Fibroblast of lung (primary cell): ENCODE measurements around the gene CASR. TPM values are rescaled to one million over a fixed set of nuclear protein-coding genes. Genes with fewer than 3 reads are reported as not detected.

Source experiments
- DNase-seq, 2 donors: peaks; one replicate each; pipeline versions ENCODE4 v3.0.0 to v3.0.0-alpha.2; 2010; ENCODE audit warnings: low read depth in 2 of 2
- H2AFZ ChIP-seq: 2 replicates; pipeline ENCODE4 v1.5.1; 2012; ENCODE audit warnings: low read length, control low read depth, inconsistent platforms
- H3K27ac ChIP-seq: 2 replicates; pipeline ENCODE4 v1.5.1; 2011; ENCODE audit warnings: low read length, control low read depth; ENCODE audit not compliant: insufficient read depth
- H3K27me3 ChIP-seq: 2 replicates; pipeline ENCODE4 v1.5.1; 2011; ENCODE audit warnings: mild to moderate bottlenecking, low read length; ENCODE audit not compliant: control insufficient read depth, insufficient read depth
- H3K36me3 ChIP-seq: 2 replicates; pipeline ENCODE4 v1.5.1; 2011; ENCODE audit warnings: low read length; ENCODE audit not compliant: control insufficient read depth, insufficient read depth
- H3K4me1 ChIP-seq: 2 replicates; pipeline ENCODE4 v1.5.1; 2011; ENCODE audit warnings: low read length; ENCODE audit not compliant: control insufficient read depth, insufficient read depth; ENCODE audit errors: extremely low read depth
- H3K4me2 ChIP-seq: 2 replicates; pipeline ENCODE4 v1.5.1; 2011; ENCODE audit warnings: low read length, control low read depth; ENCODE audit not compliant: insufficient read depth; ENCODE audit errors: extremely low read depth
- H3K4me3 ChIP-seq, 4 experiments: fragments of 200-600 bp in 1 of 4; sonication (generic) in 1 of 4; replicated peaks in 1 of 4; 2 replicates each; pipeline ENCODE4 v1.5.1; 2011 to 2016; ENCODE audit warnings: low read length in 4 of 4, low read depth in 3 of 4, mild to moderate bottlenecking in 3 of 4, control low read depth in 2 of 4, inconsistent platforms in 1 of 4, mixed read lengths in 1 of 4; ENCODE audit not compliant: insufficient read depth in 1 of 4; ENCODE audit errors: control extremely low read depth in 1 of 4
- H3K79me2 ChIP-seq: 2 replicates; pipeline ENCODE4 v1.5.1; 2012; ENCODE audit warnings: mild to moderate bottlenecking, low read length, inconsistent platforms; ENCODE audit not compliant: control insufficient read depth, insufficient read depth
- H3K9ac ChIP-seq: 2 replicates; pipeline ENCODE4 v1.5.1; 2011; ENCODE audit warnings: mild to moderate bottlenecking, low read length, control low read depth; ENCODE audit not compliant: insufficient read depth
- H3K9me3 ChIP-seq: 2 replicates; pipeline ENCODE4 v1.5.1; 2012; ENCODE audit warnings: low read depth, low read length; ENCODE audit not compliant: control insufficient read depth, insufficient read depth
- H4K20me1 ChIP-seq: 2 replicates; pipeline ENCODE4 v1.5.1; 2011; ENCODE audit warnings: low read length; ENCODE audit not compliant: control insufficient read depth, insufficient read depth; ENCODE audit errors: extremely low read depth
- EZH2 ChIP-seq: IDR thresholded peaks from 2 replicates; pipeline ENCODE4 v1.5.1; 2012; ENCODE audit warnings: low read length, control low read depth, mild to moderate bottlenecking; ENCODE audit errors: missing control alignments
- polyA plus RNA-seq, 2 donors: library from polyadenylated mRNA; depleted of rRNA in 1 of 2; stranded (reverse) in 1 of 2; unstranded in 1 of 2; fragments of >200 nt; gene quantifications; 2 replicates each; pipeline ENCODE4 v1.2.1, GENCODE V29; 2011 to 2012; ENCODE audit warnings: missing spikeins in 1 of 2
- total RNA-seq: library from RNA; depleted of rRNA; stranded (reverse); fragments of >200 nt; gene quantifications from 2 replicates; pipeline ENCODE4 v1.2.1, GENCODE V29; 2014
- TF ChIP-seq, protein P1 (sequence below), 2 donors: IDR thresholded peaks in 1 of 2; conservative IDR thresholded peaks in 1 of 2; 1 replicate in 1 of 2; 2 replicates in 1 of 2; pipeline ENCODE4 v1.5.1; 2011 to 2012; ENCODE audit warnings: low read length in 2 of 2, control low read depth in 1 of 2, inconsistent platforms in 1 of 2, low read depth in 1 of 2, mild to moderate bottlenecking in 1 of 2

The CASR gene
- total and polyA plus RNA-seq, 2 donors (not counting 1 experiment from before 2014, with no cell fraction given), result under 0.01 TPM; not detected in 1

DNA sequence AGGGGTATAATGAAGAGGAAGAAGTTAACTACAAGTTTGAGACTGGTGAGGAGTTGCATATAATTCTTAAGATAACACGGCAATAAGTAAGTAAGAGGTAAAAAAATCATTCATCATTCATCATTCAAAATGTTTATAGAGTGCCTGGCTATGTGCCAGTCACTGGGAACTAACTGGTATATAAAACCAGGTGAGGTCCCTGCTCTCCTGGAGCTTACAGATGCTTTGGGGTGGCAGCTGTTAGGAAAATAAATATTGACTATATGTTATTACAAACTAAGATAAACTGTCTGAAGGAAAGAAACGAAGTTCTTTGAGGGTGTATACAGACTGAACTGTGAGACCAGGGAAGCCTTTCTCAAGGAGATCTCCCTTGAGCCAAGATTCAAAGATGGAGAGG, 2.9 kb downstream of the CASR start:
- Histone ChIP-seq H3K27me3 (peaks cover 22% of the 10 kb centered on the region), H3K79me2 (no peaks in the 10 kb centered on the region), H3K36me3 (no peaks in the 10 kb centered on the region)

GRCh38 chr3:122188737-122189136, 5.3 kb downstream of the CASR start:
- Histone ChIP-seq H3K9me3 (no peaks in the 10 kb centered on the region), H3K27me3 (peaks cover 11% of the 10 kb centered on the region)

More for the DNA sequence above, 2.9 kb downstream of the CASR start:
- Histone ChIP-seq H2AFZ (no peak overlapping the region), H3K9me3 (no peaks in the 10 kb centered on the region), H3K9ac (no peak overlapping the region), H4K20me1 (no peaks in the 10 kb centered on the region), H3K4me1 (no peaks in the 10 kb centered on the region), H3K4me2 (no peak overlapping the region), H3K4me3 (no peak overlapping the region), H3K27ac (no peak overlapping the region)
- no peak for DNase-seq
- TF ChIP-seq, protein P1, sequence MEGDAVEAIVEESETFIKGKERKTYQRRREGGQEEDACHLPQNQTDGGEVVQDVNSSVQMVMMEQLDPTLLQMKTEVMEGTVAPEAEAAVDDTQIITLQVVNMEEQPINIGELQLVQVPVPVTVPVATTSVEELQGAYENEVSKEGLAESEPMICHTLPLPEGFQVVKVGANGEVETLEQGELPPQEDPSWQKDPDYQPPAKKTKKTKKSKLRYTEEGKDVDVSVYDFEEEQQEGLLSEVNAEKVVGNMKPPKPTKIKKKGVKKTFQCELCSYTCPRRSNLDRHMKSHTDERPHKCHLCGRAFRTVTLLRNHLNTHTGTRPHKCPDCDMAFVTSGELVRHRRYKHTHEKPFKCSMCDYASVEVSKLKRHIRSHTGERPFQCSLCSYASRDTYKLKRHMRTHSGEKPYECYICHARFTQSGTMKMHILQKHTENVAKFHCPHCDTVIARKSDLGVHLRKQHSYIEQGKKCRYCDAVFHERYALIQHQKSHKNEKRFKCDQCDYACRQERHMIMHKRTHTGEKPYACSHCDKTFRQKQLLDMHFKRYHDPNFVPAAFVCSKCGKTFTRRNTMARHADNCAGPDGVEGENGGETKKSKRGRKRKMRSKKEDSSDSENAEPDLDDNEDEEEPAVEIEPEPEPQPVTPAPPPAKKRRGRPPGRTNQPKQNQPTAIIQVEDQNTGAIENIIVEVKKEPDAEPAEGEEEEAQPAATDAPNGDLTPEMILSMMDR (conservative IDR thresholded peaks at IDR 0.05 in 1 of 2, IDR thresholded peaks at IDR 0.05 in 1 of 2; ENCODE audit: low read depth in 1 of 2, low read length in 2 of 2), result no peak
- no peak for TF ChIP-seq EZH2

DNA sequence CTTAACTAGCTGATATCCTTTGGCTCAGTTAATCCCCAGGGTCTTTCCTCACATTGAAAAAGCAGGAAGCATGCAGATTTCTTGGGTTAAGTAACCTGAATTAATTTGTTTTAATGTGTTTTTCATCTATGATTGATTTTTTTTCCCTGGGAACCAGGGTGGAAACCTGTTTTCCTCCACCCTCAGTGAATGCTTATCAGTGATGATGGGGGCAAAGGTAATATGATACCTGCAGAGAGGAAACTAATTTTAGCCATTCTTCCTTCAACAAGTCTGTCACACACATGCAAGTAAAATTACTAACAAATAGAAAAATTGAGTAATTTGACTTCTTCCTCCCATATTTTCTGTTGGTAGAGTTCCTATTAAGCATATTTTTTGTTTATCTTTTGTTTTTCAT, 5.9 kb downstream of the CASR start:
- DNase-seq, result no peak
- no peaks in the 10 kb centered on the region for H3K9me3 ChIP-seq
- H2AFZ ChIP-seq, result no peak overlapping the region

More at GRCh38 chr3:122188737-122189136, 5.3 kb downstream of the CASR start:
- no peak overlapping the region for H2AFZ ChIP-seq
- no peak overlapping the region for H3K27ac ChIP-seq
- H3K36me3 ChIP-seq, result no peaks in the 10 kb centered on the region
- H4K20me1 ChIP-seq, result no peaks in the 10 kb centered on the region
- TF ChIP-seq EZH2, result no peak
- TF ChIP-seq, protein P1 (conservative IDR thresholded peaks at IDR 0.05 in 1 of 2, IDR thresholded peaks at IDR 0.05 in 1 of 2; ENCODE audit: low read depth in 1 of 2, low read length in 2 of 2), result no peak
- no peak overlapping the region for H3K4me3 ChIP-seq
- no peaks in the 10 kb centered on the region for H3K79me2 ChIP-seq
- DNase-seq, result no peak
- no peak overlapping the region for H3K9ac ChIP-seq
- H3K4me1 ChIP-seq, result no peaks in the 10 kb centered on the region
- no peak overlapping the region for H3K4me2 ChIP-seq

More for the DNA sequence above, 5.9 kb downstream of the CASR start:
- Histone ChIP-seq H3K4me1 (no peaks in the 10 kb centered on the region), H3K4me2 (no peak overlapping the region), H3K36me3 (no peaks in the 10 kb centered on the region), H3K27ac (no peak overlapping the region), H3K9ac (no peak overlapping the region), H3K4me3 (no peak overlapping the region), H3K27me3 (peaks cover 7% of the 10 kb centered on the region), H3K79me2 (no peaks in the 10 kb centered on the region), H4K20me1 (no peaks in the 10 kb centered on the region)
- TF ChIP-seq, protein P1 (conservative IDR thresholded peaks at IDR 0.05 in 1 of 2, IDR thresholded peaks at IDR 0.05 in 1 of 2; ENCODE audit: low read depth in 1 of 2, low read length in 2 of 2), result no peak
- TF ChIP-seq EZH2, result no peak
